ENCODE measurements around the gene STRN3.

DNA sequence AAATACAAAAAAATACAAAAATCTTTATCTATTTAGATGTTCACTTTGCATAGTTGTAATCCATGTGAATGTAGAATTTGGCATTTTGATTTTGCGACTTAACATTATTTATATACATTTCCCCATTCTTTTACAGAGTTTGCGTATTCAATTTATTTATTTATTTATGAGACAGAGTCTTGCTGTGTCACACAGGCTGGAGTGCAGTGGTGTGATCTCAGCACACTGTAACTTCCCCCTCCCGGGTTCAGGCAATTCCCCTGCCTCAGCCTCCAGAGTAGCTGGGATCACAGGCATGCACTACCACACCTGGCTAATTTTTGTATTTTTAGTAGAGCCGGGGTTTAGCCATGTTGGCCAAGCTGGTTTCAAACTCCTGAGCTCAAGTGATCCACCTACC, 25.3 kb upstream of the STRN3 start:
- TF ChIP-seq, protein P1, sequence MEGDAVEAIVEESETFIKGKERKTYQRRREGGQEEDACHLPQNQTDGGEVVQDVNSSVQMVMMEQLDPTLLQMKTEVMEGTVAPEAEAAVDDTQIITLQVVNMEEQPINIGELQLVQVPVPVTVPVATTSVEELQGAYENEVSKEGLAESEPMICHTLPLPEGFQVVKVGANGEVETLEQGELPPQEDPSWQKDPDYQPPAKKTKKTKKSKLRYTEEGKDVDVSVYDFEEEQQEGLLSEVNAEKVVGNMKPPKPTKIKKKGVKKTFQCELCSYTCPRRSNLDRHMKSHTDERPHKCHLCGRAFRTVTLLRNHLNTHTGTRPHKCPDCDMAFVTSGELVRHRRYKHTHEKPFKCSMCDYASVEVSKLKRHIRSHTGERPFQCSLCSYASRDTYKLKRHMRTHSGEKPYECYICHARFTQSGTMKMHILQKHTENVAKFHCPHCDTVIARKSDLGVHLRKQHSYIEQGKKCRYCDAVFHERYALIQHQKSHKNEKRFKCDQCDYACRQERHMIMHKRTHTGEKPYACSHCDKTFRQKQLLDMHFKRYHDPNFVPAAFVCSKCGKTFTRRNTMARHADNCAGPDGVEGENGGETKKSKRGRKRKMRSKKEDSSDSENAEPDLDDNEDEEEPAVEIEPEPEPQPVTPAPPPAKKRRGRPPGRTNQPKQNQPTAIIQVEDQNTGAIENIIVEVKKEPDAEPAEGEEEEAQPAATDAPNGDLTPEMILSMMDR (IDR thresholded peaks at IDR 0.05; ENCODE audit: low read depth, low read length, poor library complexity, severe bottlenecking) = no peak
- TF ChIP-seq EZH2phosphoT487 (IDR thresholded peaks at IDR 0.05; ENCODE audit: borderline replicate concordance, low read length) = no peak
